A549 (cell line): ENCODE results near the gene GPRIN2. TPM values are rescaled to one million over a fixed set of nuclear protein-coding genes. Genes with fewer than 3 reads are reported as not detected.
"Not testable (repeated sequence)": the region's sequence is repeated elsewhere in the genome, so short reads cannot be mapped to it uniquely, and the experiment has no call there.

ENCODE experiments used
- ATAC-seq, 2 experiments: fragments of 200-7000 bp in 1 of 2; fragments of >200 bp in 1 of 2; cut with Nextera tagmentation in 1 of 2; cut with Tn5 transposase in 1 of 2; 3 replicates each; pipeline versions ENCODE4 v1.8.0 to v1.9.1; 2018 to 2020; ENCODE audit warnings: mild to moderate bottlenecking in 1 of 2, moderate library complexity in 1 of 2
- CTCF ChIA-PET: fragments of 300-600 bp; sonication (Branson Sonifier 250); formaldehyde crosslinking; extraction: SDS; loops from one replicate; lab custom pipeline; 2021; ENCODE audit warnings: antibody characterized with exemption, inconsistent platforms; lab: Yijun Ruan, JAX
- POLR2A ChIA-PET: fragments of 350-600 bp; formaldehyde crosslinking; extraction: SDS; loops from one replicate; lab custom pipeline; 2021; ENCODE audit warnings: antibody characterized with exemption, inconsistent platforms; lab: Yijun Ruan, JAX
- DNase-seq, 2 experiments: peaks; one replicate each; pipeline versions ENCODE4 v3.0.0 to v3.0.0-alpha.2; 2011 to 2016; ENCODE audit warnings: low read depth in 1 of 2, low spot score in 1 of 2
- FAIRE-seq: peaks from 2 replicates; lab custom pipeline; 2011; peaks lifted over from hg19 to GRCh38; lab: Jason Lieb, UNC
- H3K27ac ChIP-seq, 2 experiments: fragments of >200 bp; sonication (Bioruptor Twin); formaldehyde crosslinking; 3 replicates each; pipeline ENCODE4 v1.5.1; 2016 to 2017
- H3K4me1 ChIP-seq: fragments of >200 bp; sonication (Bioruptor Twin); formaldehyde crosslinking; 3 replicates; pipeline ENCODE4 v1.6.1; 2016
- H3K4me2 ChIP-seq: fragments of >200 bp; sonication (Bioruptor Twin); formaldehyde crosslinking; 3 replicates; pipeline ENCODE4 v1.6.1; 2016
- H3K4me3 ChIP-seq: fragments of >200 bp; sonication (Bioruptor Twin); formaldehyde crosslinking; 3 replicates; pipeline ENCODE4 v1.5.1; 2016
- H3K9me3 ChIP-seq: fragments of >200 bp; sonication (Bioruptor Twin); formaldehyde crosslinking; 3 replicates; pipeline ENCODE4 v1.6.1; 2016
- CEBPB ChIP-seq, 2 experiments: fragments of >200 bp in 1 of 2; sonication (Bioruptor Twin) in 1 of 2; formaldehyde crosslinking in 1 of 2; IDR thresholded peaks; 2 replicates each; pipeline ENCODE4 v1.6.1; 2012 to 2016
- EHF ChIP-seq: fragments of 250-450 bp; sonication (Bioruptor Pico); IDR thresholded peaks from 2 replicates; pipeline ENCODE4 v1.5.0; 2020; ENCODE audit warnings: mild to moderate bottlenecking
- FOSB ChIP-seq: fragments of 250-450 bp; sonication (Bioruptor Pico); IDR thresholded peaks from 2 replicates; pipeline ENCODE4 v1.5.0; 2020; ENCODE audit warnings: mild to moderate bottlenecking, moderate library complexity
- FOXS1 ChIP-seq: fragments of 250-450 bp; sonication (Bioruptor Pico); IDR thresholded peaks from 2 replicates; pipeline ENCODE4 v1.5.0; 2020; ENCODE audit warnings: mild to moderate bottlenecking, moderate library complexity
- HOXA7 ChIP-seq: fragments of 250-450 bp; sonication (Bioruptor Pico); IDR thresholded peaks from 2 replicates; pipeline ENCODE4 v1.5.0; 2020; ENCODE audit warnings: mild to moderate bottlenecking, moderate library complexity
- HOXB13 ChIP-seq: fragments of 250-450 bp; sonication (Bioruptor Pico); IDR thresholded peaks from 2 replicates; pipeline ENCODE4 v1.5.0; 2020; ENCODE audit warnings: low read depth, mild to moderate bottlenecking, moderate library complexity
- HOXB5 ChIP-seq: fragments of 250-450 bp; sonication (Bioruptor Pico); IDR thresholded peaks from 2 replicates; pipeline ENCODE4 v1.5.0; 2020; ENCODE audit warnings: mild to moderate bottlenecking, moderate library complexity
- TFCP2L1 ChIP-seq: fragments of 250-450 bp; sonication (Bioruptor Pico); IDR thresholded peaks from 2 replicates; pipeline ENCODE4 v1.5.0; 2021; ENCODE audit warnings: mild to moderate bottlenecking
- TP53 ChIP-seq: fragments of 250-450 bp; sonication (Bioruptor Pico); IDR thresholded peaks from 2 replicates; pipeline ENCODE4 v1.5.0; 2021; ENCODE audit warnings: mild to moderate bottlenecking, moderate library complexity
- ZNF302 ChIP-seq: fragments of 250-450 bp; sonication (Bioruptor Pico); IDR thresholded peaks from 2 replicates; pipeline ENCODE4 v1.9.0; 2021; ENCODE audit warnings: inconsistent platforms, mild to moderate bottlenecking, moderate library complexity
- WGBS: methylation state at CpG from one replicate; pipeline ENCODE4 v1.1.6; 2017; ENCODE audit errors: missing lambda C conversion rate; 5-methylcytosine and 5-hydroxymethylcytosine counted together
- polyA plus RNA-seq, 4 experiments: library from polyadenylated mRNA; depleted of rRNA in 3 of 4; stranded (reverse); fragments of >200 nt; fragmentation: RNase III in 1 of 4; extraction: RNeasy Plus Mini Kit Qiagen cat#74134 plus additional on column Dnase treatment in 1 of 4; gene quantifications; 2 replicates in 3 of 4; 3 replicates in 1 of 4; pipeline ENCODE4 v1.2.3, GENCODE V29; 2011 to 2017
- TF ChIP-seq, protein P1 (sequence below): fragments of 200-600 bp; sonication (generic); IDR thresholded peaks from 2 replicates; pipeline ENCODE4 v1.6.1; 2016; ENCODE audit warnings: antibody characterized with exemption, mild to moderate bottlenecking, moderate library complexity
- TF ChIP-seq, protein P2 (sequence below): fragments of 250-450 bp; sonication (Bioruptor Pico); IDR thresholded peaks from 2 replicates; pipeline ENCODE4 v1.5.0; 2021; ENCODE audit warnings: mild to moderate bottlenecking, moderate library complexity, borderline replicate concordance
- TF ChIP-seq, protein P3 (sequence below): fragments of 250-450 bp; sonication (Bioruptor Pico); IDR thresholded peaks from 2 replicates; pipeline ENCODE4 v1.5.0; 2020; ENCODE audit warnings: low read depth, mild to moderate bottlenecking, moderate library complexity

GPRIN2 gene
- polyA plus RNA-seq, 2 of the 4 experiments (the other 2 are of a cell fraction) = 8.8 to 29.9 TPM

DNA sequence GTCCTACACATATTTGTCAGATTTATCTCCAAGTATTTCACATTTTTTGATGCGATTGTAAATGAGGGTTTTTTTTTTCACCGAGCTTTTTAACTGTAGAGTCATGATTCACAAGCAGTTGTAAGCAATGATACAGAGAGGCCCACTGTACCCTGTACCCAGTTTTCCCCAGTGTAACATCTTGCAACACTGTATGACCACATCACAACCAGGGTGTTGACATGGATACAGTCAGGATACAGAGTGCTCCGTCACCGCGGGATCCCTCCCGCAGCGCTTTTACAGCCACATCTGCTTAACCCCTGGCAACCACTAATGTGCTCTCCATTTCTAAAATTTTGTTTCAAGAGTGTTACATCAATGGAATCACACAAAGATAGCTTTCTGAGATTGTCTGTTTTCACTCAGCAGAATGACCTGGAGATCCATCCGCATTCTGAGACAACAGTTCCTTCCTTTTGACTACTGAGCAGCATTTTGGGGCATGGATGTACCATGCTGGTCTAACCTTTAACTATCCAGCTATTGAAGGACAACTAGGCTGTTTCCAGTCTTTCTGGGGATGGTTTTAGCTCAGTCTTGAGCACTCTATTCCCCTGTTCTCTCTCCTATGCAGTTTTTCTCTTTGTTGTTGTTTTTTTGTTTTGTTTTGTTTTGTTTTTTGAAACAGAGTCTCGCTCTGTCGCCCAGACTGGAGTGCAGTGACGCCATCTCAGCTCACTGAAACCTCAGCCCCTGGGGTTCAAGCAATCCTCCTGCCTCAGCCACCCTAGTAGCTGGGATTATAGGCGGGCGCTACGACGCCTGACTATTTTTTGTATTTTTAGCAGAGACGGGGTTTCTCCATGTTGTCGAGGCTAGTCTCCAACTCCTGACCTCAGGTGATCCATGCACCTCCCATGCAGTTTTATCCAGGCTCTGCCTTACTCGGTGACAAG is 25.9 kb downstream of the GPRIN2 start (continued):
- TF ChIP-seq, protein P1, sequence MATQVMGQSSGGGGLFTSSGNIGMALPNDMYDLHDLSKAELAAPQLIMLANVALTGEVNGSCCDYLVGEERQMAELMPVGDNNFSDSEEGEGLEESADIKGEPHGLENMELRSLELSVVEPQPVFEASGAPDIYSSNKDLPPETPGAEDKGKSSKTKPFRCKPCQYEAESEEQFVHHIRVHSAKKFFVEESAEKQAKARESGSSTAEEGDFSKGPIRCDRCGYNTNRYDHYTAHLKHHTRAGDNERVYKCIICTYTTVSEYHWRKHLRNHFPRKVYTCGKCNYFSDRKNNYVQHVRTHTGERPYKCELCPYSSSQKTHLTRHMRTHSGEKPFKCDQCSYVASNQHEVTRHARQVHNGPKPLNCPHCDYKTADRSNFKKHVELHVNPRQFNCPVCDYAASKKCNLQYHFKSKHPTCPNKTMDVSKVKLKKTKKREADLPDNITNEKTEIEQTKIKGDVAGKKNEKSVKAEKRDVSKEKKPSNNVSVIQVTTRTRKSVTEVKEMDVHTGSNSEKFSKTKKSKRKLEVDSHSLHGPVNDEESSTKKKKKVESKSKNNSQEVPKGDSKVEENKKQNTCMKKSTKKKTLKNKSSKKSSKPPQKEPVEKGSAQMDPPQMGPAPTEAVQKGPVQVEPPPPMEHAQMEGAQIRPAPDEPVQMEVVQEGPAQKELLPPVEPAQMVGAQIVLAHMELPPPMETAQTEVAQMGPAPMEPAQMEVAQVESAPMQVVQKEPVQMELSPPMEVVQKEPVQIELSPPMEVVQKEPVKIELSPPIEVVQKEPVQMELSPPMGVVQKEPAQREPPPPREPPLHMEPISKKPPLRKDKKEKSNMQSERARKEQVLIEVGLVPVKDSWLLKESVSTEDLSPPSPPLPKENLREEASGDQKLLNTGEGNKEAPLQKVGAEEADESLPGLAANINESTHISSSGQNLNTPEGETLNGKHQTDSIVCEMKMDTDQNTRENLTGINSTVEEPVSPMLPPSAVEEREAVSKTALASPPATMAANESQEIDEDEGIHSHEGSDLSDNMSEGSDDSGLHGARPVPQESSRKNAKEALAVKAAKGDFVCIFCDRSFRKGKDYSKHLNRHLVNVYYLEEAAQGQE = no peak
- TF ChIP-seq TFCP2L1 (0 out of 2 replicates have a peak, but pooled peaks have one; percentile 4), CEBPB (IDR thresholded peaks at IDR 0.05) (0 out of 4 replicates have a peak, but pooled peaks of 1 of the 2 experiments have one; percentile 50)

DNA sequence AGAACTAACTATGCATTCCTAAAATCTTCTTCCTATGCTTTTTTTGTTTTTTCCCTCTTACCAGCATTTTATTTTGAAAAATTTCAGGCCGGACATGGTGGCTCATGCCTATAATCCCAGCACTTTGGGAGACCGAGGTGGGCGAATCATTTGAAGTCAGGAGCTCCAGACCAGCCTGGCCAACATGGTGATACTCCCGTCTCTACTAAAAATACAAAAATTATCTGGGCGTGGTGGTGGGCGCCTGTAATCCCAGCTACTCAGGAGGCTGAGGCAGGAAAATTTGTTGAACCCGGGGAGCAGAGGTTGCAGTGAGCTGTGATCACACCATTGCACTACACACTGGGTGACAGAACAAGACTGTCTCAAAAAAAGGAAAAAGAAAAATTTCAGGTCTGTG is 26.7 kb downstream of the GPRIN2 start:
- H3K4me3 ChIP-seq, H3K4me2 ChIP-seq, H3K9me3 ChIP-seq, FAIRE-seq, DNase-seq, ATAC-seq: not testable (repeated sequence)
- ChIA-PET POLR2A (interaction anchor here (1.8 to 2.2 kb wide), 2 partner anchors 10 to 15 kb away, joined by 5 to 19 read pairs; no protein-coding TSS in a partner anchor), CTCF (interaction anchor here (0.5 to 2.9 kb wide), 4 partner anchors 10 to 1798 kb away, joined by 3 to 27 read pairs (median 11); no protein-coding TSS in a partner anchor)
- 84% methylated on average over 7 of the region's 7 CpGs for WGBS
- H3K27ac ChIP-seq = peak overlapping the region; percentile 92 to 95
- peak; percentile 81; the same call in 1 of the 2 replicates for TF ChIP-seq TP53 (CRISPR knock-in tag)
- TF ChIP-seq FOSB (CRISPR knock-in tag) = peak; percentile 87; the same call in 1 of the 2 replicates
- TF ChIP-seq, protein P2, sequence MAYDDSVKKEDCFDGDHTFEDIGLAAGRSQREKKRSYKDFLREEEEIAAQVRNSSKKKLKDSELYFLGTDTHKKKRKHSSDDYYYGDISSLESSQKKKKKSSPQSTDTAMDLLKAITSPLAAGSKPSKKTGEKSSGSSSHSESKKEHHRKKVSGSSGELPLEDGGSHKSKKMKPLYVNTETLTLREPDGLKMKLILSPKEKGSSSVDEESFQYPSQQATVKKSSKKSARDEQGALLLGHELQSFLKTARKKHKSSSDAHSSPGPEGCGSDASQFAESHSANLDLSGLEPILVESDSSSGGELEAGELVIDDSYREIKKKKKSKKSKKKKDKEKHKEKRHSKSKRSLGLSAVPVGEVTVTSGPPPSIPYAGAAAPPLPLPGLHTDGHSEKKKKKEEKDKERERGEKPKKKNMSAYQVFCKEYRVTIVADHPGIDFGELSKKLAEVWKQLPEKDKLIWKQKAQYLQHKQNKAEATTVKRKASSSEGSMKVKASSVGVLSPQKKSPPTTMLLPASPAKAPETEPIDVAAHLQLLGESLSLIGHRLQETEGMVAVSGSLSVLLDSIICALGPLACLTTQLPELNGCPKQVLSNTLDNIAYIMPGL (CRISPR knock-in tag) = peak; percentile 45; the same call in 1 of the 2 replicates
- TF ChIP-seq EHF (CRISPR knock-in tag) = peak; percentile 96
- TF ChIP-seq ZNF302 = peak; percentile 71; the same call in 1 of the 2 replicates
- TF ChIP-seq, protein P3, sequence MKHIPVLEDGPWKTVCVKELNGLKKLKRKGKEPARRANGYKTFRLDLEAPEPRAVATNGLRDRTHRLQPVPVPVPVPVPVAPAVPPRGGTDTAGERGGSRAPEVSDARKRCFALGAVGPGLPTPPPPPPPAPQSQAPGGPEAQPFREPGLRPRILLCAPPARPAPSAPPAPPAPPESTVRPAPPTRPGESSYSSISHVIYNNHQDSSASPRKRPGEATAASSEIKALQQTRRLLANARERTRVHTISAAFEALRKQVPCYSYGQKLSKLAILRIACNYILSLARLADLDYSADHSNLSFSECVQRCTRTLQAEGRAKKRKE (CRISPR knock-in tag) = peak; percentile 95
- peak; percentile 95 for TF ChIP-seq HOXB5
- TF ChIP-seq HOXA7 = peak; percentile 91
- peak; percentile 88 for TF ChIP-seq FOXS1 (CRISPR knock-in tag)
- TF ChIP-seq HOXB13 (CRISPR knock-in tag) = peak; percentile 97
- peaks cover 68% of the 10 kb centered on the region for H3K4me1 ChIP-seq
